Sigmoid colon (tissue), 7 donors: ENCODE results near the gene RACGAP1. TPM values are rescaled to one million over a fixed set of nuclear protein-coding genes. Genes with fewer than 3 reads are reported as not detected.

Experiments
- DNase-seq: peaks from one replicate; pipeline ENCODE4 v3.0.0-alpha.2; 2019
- H3K27ac ChIP-seq, 4 donors: fragments of 200-600 bp; sonication (generic); one replicate each; pipeline ENCODE4 v1.5.1; 2016 to 2019; ENCODE audit warnings: mild to moderate bottlenecking in 1 of 4
- H3K27me3 ChIP-seq, 3 donors: fragments of 200-600 bp; sonication (generic); one replicate each; pipeline ENCODE4 v1.5.1; 2019; ENCODE audit warnings: mild to moderate bottlenecking in 1 of 3
- H3K36me3 ChIP-seq, 4 donors: fragments of 200-600 bp; sonication (generic); one replicate each; pipeline ENCODE4 v1.5.1; 2016 to 2019
- H3K4me1 ChIP-seq, 4 donors: fragments of 200-600 bp; sonication (generic); one replicate each; pipeline ENCODE4 v1.5.1; 2017 to 2019
- H3K4me3 ChIP-seq, 4 donors: fragments of 200-600 bp; sonication (generic); one replicate each; pipeline ENCODE4 v1.5.1; 2017 to 2019; ENCODE audit warnings: mild to moderate bottlenecking in 2 of 4, moderate library complexity in 1 of 4
- H3K9me3 ChIP-seq, 4 donors: fragments of 200-600 bp in 3 of 4; sonication (generic) in 3 of 4; one replicate each; pipeline versions ENCODE4 v1.5.1 to v1.6.1; 2013 to 2019
- EP300 ChIP-seq, 4 donors: sonication (generic); formaldehyde crosslinking; IDR thresholded peaks; one replicate each; pipeline ENCODE4 v1.6.1; 2017; ENCODE audit warnings: antibody characterized with exemption in 4 of 4
- POLR2A ChIP-seq, 2 donors: fragments of 450-650 bp; IDR thresholded peaks; one replicate each; pipeline ENCODE4 v1.6.1; 2016; ENCODE audit warnings: antibody characterized with exemption in 2 of 2, mild to moderate bottlenecking in 2 of 2, moderate library complexity in 2 of 2
- POLR2AphosphoS5 ChIP-seq, 4 donors: sonication (generic); formaldehyde crosslinking; IDR thresholded peaks; one replicate each; pipeline ENCODE4 v1.6.1; 2017; ENCODE audit warnings: antibody characterized with exemption in 4 of 4
- WGBS, 2 donors: extraction: QIAGEN DNeasy Blood & Tissue Kit; methylation state at CpG; one replicate each; pipeline ENCODE4 v1.1.7; 2013; 5-methylcytosine and 5-hydroxymethylcytosine counted together
- intact Hi-C: fragments of 100-400 bp; cut with DNase I; formaldehyde crosslinking; loops from one replicate; pipeline ENCODE4 v1.15.1; 2023
- polyA plus RNA-seq, 3 donors: library from polyadenylated mRNA; stranded (reverse); fragments of 200-250 nt; gene quantifications; one replicate each; pipeline ENCODE4 v1.2.3, GENCODE V29; 2013
- total RNA-seq, 4 donors: library from RNA; depleted of rRNA; stranded (reverse); fragments of >200 nt; gene quantifications; one replicate each; pipeline ENCODE4 v1.1.0, GENCODE V29; 2016
- TF ChIP-seq, protein P1 (sequence below), 4 experiments: fragments of 450-650 bp in 3 of 4; fragments of 200-600 bp in 1 of 4; IDR thresholded peaks; one replicate each; pipeline ENCODE4 v1.5.1; 2016 to 2019; ENCODE audit warnings: antibody characterized with exemption in 4 of 4, mild to moderate bottlenecking in 3 of 4, moderate library complexity in 2 of 4
- donor health status: healthy with polysubstance abuse.
- donor health status: Bipolar disorder and iron deficiency.
- donor health status: healthy.

Gene RACGAP1
- total and polyA plus RNA-seq, 7 donors = 4.8 to 42.6 (median 22.5) TPM

DNA sequence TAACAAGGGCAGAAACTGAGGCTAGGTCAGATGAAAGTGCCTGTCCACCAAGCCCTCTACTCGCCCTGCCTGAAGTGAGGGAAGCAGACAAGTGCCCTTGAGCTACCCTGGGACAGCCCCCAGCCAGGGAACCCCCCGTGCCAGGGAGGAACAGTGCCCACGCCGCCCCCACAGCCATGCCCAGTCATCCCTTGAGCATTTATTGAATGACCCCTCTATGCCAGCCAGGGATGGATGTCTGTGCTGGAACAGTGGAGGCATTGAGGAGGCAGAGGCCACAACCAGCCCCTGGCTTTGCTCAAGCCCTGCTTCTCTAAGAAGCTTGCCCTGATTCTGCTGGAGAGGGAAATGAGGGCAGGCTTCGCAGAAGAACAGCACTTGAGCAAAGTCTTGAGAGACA lies 56.3 kb downstream of the RACGAP1 start:
- intact Hi-C loops = loop anchor here (5.0 to 10.0 kb wide), 2 partner anchors 194 to 208 kb away; no protein-coding TSS in a partner anchor
- H3K27me3 ChIP-seq = peaks cover 0 to 10% (median 0%) of the 10 kb centered on the region in 3 donors
- H3K4me3 ChIP-seq = no peak overlapping the region
- H3K4me1 ChIP-seq = peaks cover 0 to 15% (median 10%) of the 10 kb centered on the region in 4 donors
- H3K27ac ChIP-seq = peak overlapping the region in 1 of 4 donors; percentile 21
- TF ChIP-seq, protein P1, sequence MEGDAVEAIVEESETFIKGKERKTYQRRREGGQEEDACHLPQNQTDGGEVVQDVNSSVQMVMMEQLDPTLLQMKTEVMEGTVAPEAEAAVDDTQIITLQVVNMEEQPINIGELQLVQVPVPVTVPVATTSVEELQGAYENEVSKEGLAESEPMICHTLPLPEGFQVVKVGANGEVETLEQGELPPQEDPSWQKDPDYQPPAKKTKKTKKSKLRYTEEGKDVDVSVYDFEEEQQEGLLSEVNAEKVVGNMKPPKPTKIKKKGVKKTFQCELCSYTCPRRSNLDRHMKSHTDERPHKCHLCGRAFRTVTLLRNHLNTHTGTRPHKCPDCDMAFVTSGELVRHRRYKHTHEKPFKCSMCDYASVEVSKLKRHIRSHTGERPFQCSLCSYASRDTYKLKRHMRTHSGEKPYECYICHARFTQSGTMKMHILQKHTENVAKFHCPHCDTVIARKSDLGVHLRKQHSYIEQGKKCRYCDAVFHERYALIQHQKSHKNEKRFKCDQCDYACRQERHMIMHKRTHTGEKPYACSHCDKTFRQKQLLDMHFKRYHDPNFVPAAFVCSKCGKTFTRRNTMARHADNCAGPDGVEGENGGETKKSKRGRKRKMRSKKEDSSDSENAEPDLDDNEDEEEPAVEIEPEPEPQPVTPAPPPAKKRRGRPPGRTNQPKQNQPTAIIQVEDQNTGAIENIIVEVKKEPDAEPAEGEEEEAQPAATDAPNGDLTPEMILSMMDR (IDR thresholded peaks at IDR 0.05) = no peak
- TF ChIP-seq POLR2AphosphoS5 (IDR thresholded peaks at IDR 0.05) = no peak
- TF ChIP-seq POLR2A (IDR thresholded peaks at IDR 0.05) = no peak
- TF ChIP-seq EP300 (IDR thresholded peaks at IDR 0.05) = no peak
- H3K9me3 ChIP-seq = no peaks in the 10 kb centered on the region
- peak; percentile 62 for DNase-seq
- H3K36me3 ChIP-seq = no peaks in the 10 kb centered on the region
- WGBS, 2 donors = 78 to 82% methylated on average over 5 of the region's 5 CpGs

DNA sequence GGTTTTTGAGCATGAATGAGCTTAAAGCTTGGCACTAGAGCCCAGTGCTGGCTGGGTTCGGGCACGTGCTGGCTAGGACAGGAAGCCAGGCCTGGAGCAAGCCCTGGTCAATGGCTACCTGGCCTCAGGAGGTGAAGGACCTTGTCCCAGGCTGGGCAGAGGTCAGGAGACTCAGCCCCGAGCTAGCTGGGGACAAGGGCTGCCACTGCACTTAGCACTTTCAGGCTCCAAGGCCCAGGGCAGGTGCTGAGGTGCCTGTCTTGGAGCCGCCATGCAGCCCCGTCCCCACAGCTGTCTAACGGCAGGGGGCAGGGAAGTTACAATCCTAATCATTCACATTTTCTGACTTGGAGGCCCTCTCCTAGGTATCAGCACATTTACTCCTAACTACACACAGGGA lies 56.8 kb downstream of the RACGAP1 start:
- intact Hi-C loops = loop anchor here (5.0 to 10.0 kb wide), 2 partner anchors 194 to 209 kb away; no protein-coding TSS in a partner anchor
- peak overlapping the region in 1 of 4 donors; percentile 20 for H3K27ac ChIP-seq

DNA sequence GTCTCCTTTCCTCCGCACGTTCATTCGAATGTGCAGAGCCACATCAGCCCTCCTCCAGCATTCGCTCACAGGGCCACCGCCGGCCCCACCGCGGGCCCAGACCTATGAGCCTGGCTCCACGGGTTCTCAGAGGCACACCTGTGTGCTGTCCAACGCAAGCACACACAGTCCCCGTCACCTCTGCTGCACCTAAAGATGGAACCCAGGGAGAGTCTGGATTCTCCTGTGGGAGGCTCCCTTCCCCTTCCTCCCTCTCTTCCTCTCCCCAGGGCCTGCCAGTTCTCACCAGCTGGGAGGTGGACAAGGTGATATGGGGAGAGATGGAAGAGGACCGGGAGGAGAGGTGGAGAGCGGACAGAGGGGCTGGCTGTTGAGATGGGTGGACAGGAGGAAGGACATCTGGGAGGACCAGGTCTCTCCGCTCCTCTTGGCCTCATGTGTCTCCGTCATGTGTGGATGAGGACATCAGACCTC lies 57.5 kb downstream of the RACGAP1 start:
- no peaks in the 10 kb centered on the region for H3K9me3 ChIP-seq
- no peak for DNase-seq
- WGBS, 2 donors = 29 to 40% methylated on average over 15 of the region's 15 CpGs
- peaks cover 0 to 13% (median 10%) of the 10 kb centered on the region in 4 donors for H3K4me1 ChIP-seq
- no peak for TF ChIP-seq POLR2A (IDR thresholded peaks at IDR 0.05)
- TF ChIP-seq, protein P1 (IDR thresholded peaks at IDR 0.05) = no peak
- no peak for TF ChIP-seq POLR2AphosphoS5 (IDR thresholded peaks at IDR 0.05)
- TF ChIP-seq EP300 (IDR thresholded peaks at IDR 0.05) = no peak
- peak overlapping the region in 1 of 4 donors; percentile 32 for H3K27ac ChIP-seq
- H3K27me3 ChIP-seq = peaks cover 0 to 13% (median 0%) of the 10 kb centered on the region in 3 donors
- intact Hi-C loops = loop anchor here (1.0 to 10.0 kb wide), 4 partner anchors 89 to 209 kb away; partner anchors contain the start of gene ASIC1
- H3K4me3 ChIP-seq = peak overlapping the region in 3 of 4 donors; percentile 37 to 46 (median 45)
- no peaks in the 10 kb centered on the region for H3K36me3 ChIP-seq

More for the DNA sequence above, 56.8 kb downstream of the RACGAP1 start:
- Histone ChIP-seq H3K9me3 (no peaks in the 10 kb centered on the region), H3K36me3 (no peaks in the 10 kb centered on the region), H3K4me3 (no peak overlapping the region), H3K27me3 (peaks cover 0 to 10% (median 0%) of the 10 kb centered on the region in 3 donors), H3K4me1 (peaks cover 0 to 13% (median 10%) of the 10 kb centered on the region in 4 donors)
- TF ChIP-seq EP300 (IDR thresholded peaks at IDR 0.05) (no peak), POLR2A (IDR thresholded peaks at IDR 0.05) (no peak), POLR2AphosphoS5 (IDR thresholded peaks at IDR 0.05) (no peak)
- TF ChIP-seq, protein P1 (IDR thresholded peaks at IDR 0.05) = no peak
- peak; percentile 56 for DNase-seq
- WGBS, 2 donors = 87 to 91% methylated on average over 6 of the region's 6 CpGs

DNA sequence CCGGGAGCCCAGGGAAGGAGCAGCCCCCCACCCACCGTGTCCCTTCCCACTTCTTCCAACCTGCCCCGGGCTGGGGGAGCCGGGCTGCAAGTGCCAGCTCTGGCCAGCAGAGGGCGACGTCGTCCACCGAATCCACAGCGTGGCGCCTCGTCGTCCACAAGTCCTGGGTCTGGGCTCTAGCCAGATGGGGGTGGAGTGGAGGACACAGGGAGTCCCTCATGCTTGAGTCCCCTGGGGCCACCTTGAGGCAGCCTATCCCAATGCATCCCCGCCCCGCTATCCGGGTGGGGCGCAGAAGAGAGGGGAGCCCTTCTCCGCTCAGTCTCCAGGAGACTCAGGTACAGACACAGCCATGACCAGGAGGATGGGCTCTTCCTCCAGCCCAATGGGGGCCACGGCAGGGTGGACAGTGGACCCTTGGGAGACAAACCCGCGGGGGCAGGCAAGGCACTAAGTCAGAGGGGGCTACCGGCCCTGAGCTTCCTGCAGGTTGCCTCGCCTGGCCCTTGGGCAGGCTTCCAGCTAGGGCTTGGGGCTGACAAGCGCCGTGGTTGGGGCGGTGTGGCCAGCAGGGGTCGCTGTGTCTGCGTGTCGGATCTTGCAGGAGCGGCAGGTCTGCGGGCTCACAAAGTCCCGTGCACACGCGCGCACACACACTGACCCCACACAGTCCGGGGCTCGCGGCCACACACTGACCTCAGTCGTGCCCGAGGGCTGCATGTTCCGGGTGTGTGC lies 58.1 kb downstream of the RACGAP1 start:
- Histone ChIP-seq H3K4me3 (peak overlapping the region; percentile 19 to 46 (median 41)), H3K27me3 (peaks cover 0 to 19% (median 0%) of the 10 kb centered on the region in 3 donors), H3K36me3 (no peaks in the 10 kb centered on the region), H3K4me1 (peaks cover 0 to 13% (median 10%) of the 10 kb centered on the region in 4 donors), H3K9me3 (no peaks in the 10 kb centered on the region), H3K27ac (peak overlapping the region in 1 of 4 donors; percentile 32)
- no peak for TF ChIP-seq POLR2A (IDR thresholded peaks at IDR 0.05)
- no peak for TF ChIP-seq EP300 (IDR thresholded peaks at IDR 0.05)
- no peak for TF ChIP-seq POLR2AphosphoS5 (IDR thresholded peaks at IDR 0.05)
- TF ChIP-seq, protein P1 (IDR thresholded peaks at IDR 0.05) = peak; percentile 76 to 96 (median 92)
- DNase-seq = peak; percentile 96
- intact Hi-C loops = loop anchor here (1.0 to 10.0 kb wide), 4 partner anchors 90 to 210 kb away; partner anchors contain the start of gene ASIC1
- WGBS, 2 donors = 2% methylated on average over 40 of the region's 40 CpGs
